CD8-positive, alpha-beta memory T cell (primary cell): ENCODE measurements around the gene HYAL2. TPM values are rescaled to one million over a fixed set of nuclear protein-coding genes. Genes with fewer than 3 reads are reported as not detected.

Experiments used
- CTCF ChIA-PET: fragments of 350-600 bp; sonication (Branson Sonifier 250); formaldehyde crosslinking; loops from one replicate; lab custom pipeline; 2021; ENCODE audit warnings: antibody characterized with exemption; lab: Charles Lee
- POLR2A ChIA-PET: fragments of 350-600 bp; sonication (Branson Sonifier 250); formaldehyde crosslinking; loops from one replicate; lab custom pipeline; 2021; ENCODE audit warnings: antibody characterized with exemption; lab: Charles Lee
- DNase-seq, 5 donors: peaks; one replicate each; pipeline versions ENCODE4 v3.0.0 to v3.0.0-alpha.2; 2020 to 2022; ENCODE audit warnings: mixed read lengths in 1 of 5
- H3K27ac ChIP-seq: one replicate; pipeline ENCODE4 v1.7.0; 2013; ENCODE audit warnings: low read depth, mild to moderate bottlenecking, low read length, moderate library complexity
- H3K27me3 ChIP-seq: 2 replicates; pipeline ENCODE4 v1.7.0; 2013; ENCODE audit warnings: low read length, mild to moderate bottlenecking; ENCODE audit not compliant: insufficient read depth, poor library complexity, severe bottlenecking
- H3K36me3 ChIP-seq: 2 replicates; pipeline ENCODE4 v1.7.0; 2013; ENCODE audit warnings: mild to moderate bottlenecking, low read length, moderate library complexity; ENCODE audit not compliant: insufficient read depth
- H3K4me1 ChIP-seq: 2 replicates; pipeline ENCODE4 v1.7.0; 2013; ENCODE audit warnings: mild to moderate bottlenecking, low read length, moderate library complexity; ENCODE audit not compliant: insufficient read depth
- H3K4me3 ChIP-seq: 2 replicates; pipeline ENCODE4 v1.7.0; 2013; ENCODE audit warnings: mild to moderate bottlenecking, low read length
- H3K9me3 ChIP-seq: 2 replicates; pipeline ENCODE4 v1.7.0; 2013; ENCODE audit warnings: mild to moderate bottlenecking, low read length
- H3K27ac Mint-ChIP-seq, 8 donors: one replicate each; pipeline ENCODE4 v1.8.0; 2020 to 2021; ENCODE audit warnings: mixed read lengths in 8 of 8, mild to moderate bottlenecking in 6 of 8, inconsistent platforms in 3 of 8, moderate library complexity in 3 of 8
- H3K27me3 Mint-ChIP-seq, 2 donors: one replicate each; pipeline ENCODE4 v1.8.0; 2020 to 2021; ENCODE audit warnings: mixed read lengths in 2 of 2, mild to moderate bottlenecking in 1 of 2, moderate library complexity in 1 of 2
- H3K36me3 Mint-ChIP-seq, 3 donors: one replicate each; pipeline ENCODE4 v1.8.0; 2020 to 2021; ENCODE audit warnings: mixed read lengths in 3 of 3, inconsistent platforms in 1 of 3, mild to moderate bottlenecking in 1 of 3
- H3K4me1 Mint-ChIP-seq, 3 donors: one replicate each; pipeline ENCODE4 v1.8.0; 2020 to 2021; ENCODE audit warnings: mixed read lengths in 3 of 3, inconsistent platforms in 1 of 3, mild to moderate bottlenecking in 1 of 3
- H3K4me3 Mint-ChIP-seq, 7 donors: one replicate each; pipeline ENCODE4 v1.8.0; 2020 to 2021; ENCODE audit warnings: mixed read lengths in 7 of 7, mild to moderate bottlenecking in 6 of 7, moderate library complexity in 4 of 7, inconsistent platforms in 2 of 7
- H3K9me3 Mint-ChIP-seq, 5 donors: one replicate each; pipeline ENCODE4 v1.8.0; 2020 to 2022; ENCODE audit warnings: mixed read lengths in 5 of 5, mild to moderate bottlenecking in 3 of 5, moderate library complexity in 2 of 5, inconsistent platforms in 1 of 5
- polyA plus RNA-seq: library from polyadenylated mRNA; unstranded; fragments of 300-500 nt; fragmentation: Illumina TruSeq; gene quantifications from one replicate; pipeline ENCODE4 v1.2.3, GENCODE V29; 2021
- total RNA-seq, 2 experiments: library from RNA; stranded (reverse); gene quantifications; one replicate each; pipeline ENCODE4 v1.2.3, GENCODE V29; 2021

The HYAL2 gene
- total and polyA plus RNA-seq, 3 experiments from 2014 or later, result 10.8 to 13.9 (median 13.7) TPM

DNA sequence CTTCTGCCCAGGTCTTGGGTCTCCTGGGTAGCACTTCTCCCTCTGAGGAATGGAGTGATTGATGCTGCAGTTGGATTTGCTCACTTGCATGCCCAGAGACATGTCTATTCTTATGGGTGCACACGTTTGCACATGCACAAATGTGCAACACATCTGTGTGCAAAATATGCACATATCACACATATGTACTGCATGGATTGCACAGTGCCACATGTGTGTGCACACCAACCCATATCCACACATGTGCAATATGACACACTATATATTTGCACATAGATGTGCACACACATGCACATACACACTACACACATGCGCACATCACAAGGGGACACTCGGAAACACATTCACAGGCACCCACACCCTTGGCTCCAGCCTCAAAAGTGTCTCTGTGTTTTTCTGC, 54.3 kb downstream of the HYAL2 start:
- peaks cover 4 to 11% of the 10 kb centered on the region in 2 donors for H3K27me3 Mint-ChIP-seq
- H3K27ac Mint-ChIP-seq, result no peak overlapping the region
- Histone ChIP-seq H3K4me3 (no peak overlapping the region), H3K9me3 (no peaks in the 10 kb centered on the region), H3K36me3 (no peaks in the 10 kb centered on the region), H3K4me1 (peaks cover 4% of the 10 kb centered on the region), H3K27me3 (peaks cover 4% of the 10 kb centered on the region), H3K27ac (no peak overlapping the region)
- H3K9me3 Mint-ChIP-seq, result no peaks in the 10 kb centered on the region
- H3K4me3 Mint-ChIP-seq, result no peak overlapping the region
- ChIA-PET CTCF (interaction anchor here (1.2 to 2.4 kb wide), 3 partner anchors 9 to 76 kb away, joined by 4 to 12 read pairs (median 6); partner anchors contain the start of gene GNAT1), POLR2A (no interaction called here)
- DNase-seq, result no peak
- H3K4me1 Mint-ChIP-seq, result peaks cover 5 to 8% (median 6%) of the 10 kb centered on the region in 3 donors
- H3K36me3 Mint-ChIP-seq, result no peaks in the 10 kb centered on the region

Other genes with a start within 250 kb of the HYAL2 start
- gene RBM5, start 233.8 kb downstream of the HYAL2 start, total RNA-seq, result 100 to 1,000 TPM; 127 to 136 TPM
- gene RBM5, start 233.8 kb downstream of the HYAL2 start, polyA plus RNA-seq, result 36.9 TPM
- gene SEMA3F, start 167.4 kb downstream of the HYAL2 start, total RNA-seq, result not detected
- gene SEMA3F, start 167.4 kb downstream of the HYAL2 start, polyA plus RNA-seq, result not detected
- gene GNAT1, start 131.1 kb downstream of the HYAL2 start, total RNA-seq, result not detected
- not detected for gene GNAT1, start 131.1 kb downstream of the HYAL2 start, polyA plus RNA-seq
- gene SLC38A3, start 117.5 kb downstream of the HYAL2 start, total RNA-seq, result not detected
- gene SLC38A3, start 117.5 kb downstream of the HYAL2 start, polyA plus RNA-seq, result not detected
- 100 to 1,000 TPM; 259 to 265 TPM for gene GNAI2, start 86.5 kb downstream of the HYAL2 start, total RNA-seq
- 665 TPM for gene GNAI2, start 86.5 kb downstream of the HYAL2 start, polyA plus RNA-seq
- under 1 TPM in 1 of 2 experiments, not detected in 1; 0.22 TPM for gene SEMA3B, start 53.6 kb downstream of the HYAL2 start, total RNA-seq
- not detected for gene SEMA3B, start 53.6 kb downstream of the HYAL2 start, polyA plus RNA-seq
- gene LSMEM2, start 43.7 kb downstream of the HYAL2 start, total RNA-seq, result not detected
- not detected for gene LSMEM2, start 43.7 kb downstream of the HYAL2 start, polyA plus RNA-seq
- gene IFRD2, start 30.3 kb downstream of the HYAL2 start, total RNA-seq, result 100 to 1,000 TPM; 191 to 192 TPM
- gene IFRD2, start 30.3 kb downstream of the HYAL2 start, polyA plus RNA-seq, result 66.8 TPM
- gene HYAL3, start 23.3 kb downstream of the HYAL2 start, total RNA-seq, result 1 to 10 TPM; 7.7 to 8.4 TPM
- gene HYAL3, start 23.3 kb downstream of the HYAL2 start, polyA plus RNA-seq, result 3.6 TPM
- gene NAA80, start 23.3 kb downstream of the HYAL2 start, total RNA-seq, result 10 to 100 TPM; 17.3 to 18.3 TPM
- 19.3 TPM for gene NAA80, start 23.3 kb downstream of the HYAL2 start, polyA plus RNA-seq
- gene HYAL1, start 19.2 kb downstream of the HYAL2 start, total RNA-seq, result under 1 TPM in 1 of 2 experiments, not detected in 1; 0.13 TPM
- 0.81 TPM for gene HYAL1, start 19.2 kb downstream of the HYAL2 start, polyA plus RNA-seq
- 10 to 100 TPM; 31.4 to 36.6 TPM for gene TUSC2, start 5.5 kb upstream of the HYAL2 start, total RNA-seq
- gene TUSC2, start 5.5 kb upstream of the HYAL2 start, polyA plus RNA-seq, result 52.9 TPM
- gene RASSF1, start 18.1 kb upstream of the HYAL2 start, total RNA-seq, result 10 to 100 TPM; 70.8 to 71.9 TPM
- gene RASSF1, start 18.1 kb upstream of the HYAL2 start, polyA plus RNA-seq, result 152 TPM
- 1 to 10 TPM in 1 of 2 experiments, under 1 TPM in 1; 0.97 to 1.3 TPM for gene ZMYND10, start 23.0 kb upstream of the HYAL2 start, total RNA-seq
- 1.1 TPM for gene ZMYND10, start 23.0 kb upstream of the HYAL2 start, polyA plus RNA-seq
- 10 to 100 TPM; 44.6 to 48.0 TPM for gene NPRL2, start 28.0 kb upstream of the HYAL2 start, total RNA-seq
- gene NPRL2, start 28.0 kb upstream of the HYAL2 start, polyA plus RNA-seq, result 59.5 TPM
- gene CYB561D2, start 28.1 kb upstream of the HYAL2 start, total RNA-seq, result 10 to 100 TPM; 32.4 to 37.7 TPM
- gene CYB561D2, start 28.1 kb upstream of the HYAL2 start, polyA plus RNA-seq, result 78.2 TPM
- 10 to 100 TPM; 30.5 to 33.2 TPM for gene TMEM115, start 36.8 kb upstream of the HYAL2 start, total RNA-seq
- gene TMEM115, start 36.8 kb upstream of the HYAL2 start, polyA plus RNA-seq, result 47.2 TPM
- 1 to 10 TPM in 1 of 2 experiments, under 1 TPM in 1; 0.73 to 1.1 TPM for gene CACNA2D2, start 180.9 kb upstream of the HYAL2 start, total RNA-seq
- gene CACNA2D2, start 180.9 kb upstream of the HYAL2 start, polyA plus RNA-seq, result 2.6 TPM
- gene C3orf18, start 245.0 kb upstream of the HYAL2 start, total RNA-seq, result 10 to 100 TPM; 11.5 to 13.0 TPM
- 15.8 TPM for gene C3orf18, start 245.0 kb upstream of the HYAL2 start, polyA plus RNA-seq
- 10 to 100 TPM; 51.8 to 55.0 TPM for gene HEMK1, start 246.8 kb upstream of the HYAL2 start, total RNA-seq
- 27.4 TPM for gene HEMK1, start 246.8 kb upstream of the HYAL2 start, polyA plus RNA-seq